ENCODE measurements around the gene L1CAM.

Gene L1CAM

GRCh38 chrX:153922932-153923857 lies 37.2 kb upstream of the L1CAM start:
- no peak for DNase-seq (ENCODE audit: low spot score)

GRCh38 chrX:153921511-153922446 lies 35.8 kb upstream of the L1CAM start:
- DNase-seq (ENCODE audit: low spot score), result no peak

- no peak for DNase-seq (ENCODE audit: low spot score)
Observed at GRCh38 chrX:153921070-153921469, 35.1 kb upstream of the L1CAM start.

- no peak for DNase-seq (ENCODE audit: low spot score)
Observed at GRCh38 chrX:153920546-153920945, 34.6 kb upstream of the L1CAM start.

- DNase-seq (ENCODE audit: low spot score), result no peak
Observed at GRCh38 chrX:153919281-153919680, 33.3 kb upstream of the L1CAM start.

GRCh38 chrX:153917869-153918268 lies 31.9 kb upstream of the L1CAM start:
- DNase-seq (ENCODE audit: low spot score), result no peak

- DNase-seq (ENCODE audit: low spot score), result no peak
Observed at GRCh38 chrX:153913701-153914100, 27.7 kb upstream of the L1CAM start.

GRCh38 chrX:153913211-153913610 lies 27.2 kb upstream of the L1CAM start:
- no peak for DNase-seq (ENCODE audit: low spot score)

- DNase-seq (ENCODE audit: low spot score), result no peak
Observed at GRCh38 chrX:153911798-153912197, 25.8 kb upstream of the L1CAM start.

GRCh38 chrX:153910446-153910845 lies 24.5 kb upstream of the L1CAM start:
- no peak for DNase-seq (ENCODE audit: low spot score)

- no peak for DNase-seq (ENCODE audit: low spot score)
Observed at GRCh38 chrX:153909980-153910360, 24.0 kb upstream of the L1CAM start.

- no peak for DNase-seq (ENCODE audit: low spot score)
Observed at GRCh38 chrX:153909024-153909979, 23.3 kb upstream of the L1CAM start.

GRCh38 chrX:153908219-153908860 lies 22.4 kb upstream of the L1CAM start:
- DNase-seq (ENCODE audit: low spot score), result no peak

GRCh38 chrX:153907456-153907855 lies 21.5 kb upstream of the L1CAM start:
- no peak for DNase-seq (ENCODE audit: low spot score)

GRCh38 chrX:153906126-153906917 lies 20.3 kb upstream of the L1CAM start:
- DNase-seq (ENCODE audit: low spot score), result no peak

GRCh38 chrX:153905481-153906095 lies 19.6 kb upstream of the L1CAM start:
- DNase-seq (ENCODE audit: low spot score), result no peak

- DNase-seq (ENCODE audit: low spot score), result no peak
Observed at GRCh38 chrX:153903991-153904957, 18.3 kb upstream of the L1CAM start, which contains the start of gene AVPR2. TSS of gene AVPR2 (plus strand) at chrX:153904673. CDS start at chrX:153905146, 473 bp downstream.

- DNase-seq (ENCODE audit: low spot score), result no peak
Observed at GRCh38 chrX:153903238-153903980, 17.4 kb upstream of the L1CAM start.

All from ecto neural progenitor cell (in vitro differentiated cells).